Mammary epithelial cell (primary cell): ENCODE results near the gene SPATA31D1.

Source experiments
- CTCF ChIP-seq, 2 donors: IDR thresholded peaks in 1 of 2; conservative IDR thresholded peaks in 1 of 2; 2 replicates each; pipeline ENCODE4 v1.5.1; 2011 to 2012; ENCODE audit warnings: inconsistent platforms in 2 of 2, low read length in 2 of 2, mild to moderate bottlenecking in 2 of 2, control low read depth in 1 of 2, low read depth in 1 of 2; ENCODE audit not compliant: insufficient read depth in 1 of 2; ENCODE audit errors: extremely low read depth in 1 of 2
- EZH2 ChIP-seq: IDR thresholded peaks from 2 replicates; pipeline ENCODE4 v1.6.1; 2012; ENCODE audit warnings: low read length, inconsistent platforms, borderline replicate concordance

GRCh38 chr9:82022121-82022520, 33.5 kb downstream of the SPATA31D1 start:
- no peak for TF ChIP-seq CTCF (conservative IDR thresholded peaks at IDR 0.05 in 1 of 2, IDR thresholded peaks at IDR 0.05 in 1 of 2; ENCODE audit: extremely low read depth in 1 of 2, insufficient read depth in 1 of 2, low read depth in 1 of 2, low read length in 2 of 2)
- no peak for TF ChIP-seq EZH2
